Measurements from ENCODE around the gene TENM3. TPM values are rescaled to one million over a fixed set of nuclear protein-coding genes. Genes with fewer than 3 reads are reported as not detected.

TENM3 gene
- total RNA-seq, 1 donor from 2014 or later, result 124 TPM

GRCh38 chr4:182426901-182427300 is 183.7 kb downstream of the TENM3 start:
- no peaks in the 10 kb centered on the region for H3K9me3 Mint-ChIP-seq (ENCODE audit: unreplicated experiment)
- no peaks in the 10 kb centered on the region for H3K4me1 Mint-ChIP-seq (ENCODE audit: low read depth, unreplicated experiment)
- no peak overlapping the region for H3K27ac Mint-ChIP-seq (ENCODE audit: unreplicated experiment)
- TF ChIP-seq CTCF (IDR thresholded peaks at IDR 0.05; ENCODE audit: partially characterized antibody, unreplicated experiment), result no peak
- no peak overlapping the region for H3K4me3 Mint-ChIP-seq (ENCODE audit: unreplicated experiment)
- peaks cover 2% of the 10 kb centered on the region for H3K27me3 Mint-ChIP-seq (ENCODE audit: unreplicated experiment)
- DNase-seq, result no peak
- no peaks in the 10 kb centered on the region for H3K36me3 Mint-ChIP-seq (ENCODE audit: unreplicated experiment)

- Mint-ChIP-seq H3K27ac (ENCODE audit: unreplicated experiment) (no peak overlapping the region), H3K36me3 (ENCODE audit: unreplicated experiment) (no peaks in the 10 kb centered on the region), H3K4me3 (ENCODE audit: unreplicated experiment) (no peak overlapping the region), H3K27me3 (ENCODE audit: unreplicated experiment) (peaks cover 2% of the 10 kb centered on the region), H3K4me1 (ENCODE audit: low read depth, unreplicated experiment) (no peaks in the 10 kb centered on the region), H3K9me3 (ENCODE audit: unreplicated experiment) (no peaks in the 10 kb centered on the region)
- TF ChIP-seq CTCF (IDR thresholded peaks at IDR 0.05; ENCODE audit: partially characterized antibody, unreplicated experiment), result no peak
- DNase-seq, result no peak
Observed at GRCh38 chr4:182427554-182427953, 184.4 kb downstream of the TENM3 start.

GRCh38 chr4:182429896-182430295 is 186.7 kb downstream of the TENM3 start:
- H3K36me3 Mint-ChIP-seq (ENCODE audit: unreplicated experiment), result no peaks in the 10 kb centered on the region
- DNase-seq, result no peak

GRCh38 chr4:182432819-182433218 is 189.6 kb downstream of the TENM3 start:
- no peaks in the 10 kb centered on the region for H3K4me1 Mint-ChIP-seq (ENCODE audit: low read depth, unreplicated experiment)
- no peaks in the 10 kb centered on the region for H3K9me3 Mint-ChIP-seq (ENCODE audit: unreplicated experiment)
- H3K27me3 Mint-ChIP-seq (ENCODE audit: unreplicated experiment), result peaks cover 2% of the 10 kb centered on the region
- H3K27ac Mint-ChIP-seq (ENCODE audit: unreplicated experiment), result no peak overlapping the region
- DNase-seq, result no peak
- TF ChIP-seq CTCF (IDR thresholded peaks at IDR 0.05; ENCODE audit: partially characterized antibody, unreplicated experiment), result no peak
- H3K4me3 Mint-ChIP-seq (ENCODE audit: unreplicated experiment), result no peak overlapping the region
- no peaks in the 10 kb centered on the region for H3K36me3 Mint-ChIP-seq (ENCODE audit: unreplicated experiment)

More at GRCh38 chr4:182429896-182430295, 186.7 kb downstream of the TENM3 start:
- Mint-ChIP-seq H3K4me1 (ENCODE audit: low read depth, unreplicated experiment) (no peaks in the 10 kb centered on the region), H3K9me3 (ENCODE audit: unreplicated experiment) (no peaks in the 10 kb centered on the region), H3K4me3 (ENCODE audit: unreplicated experiment) (no peak overlapping the region), H3K27ac (ENCODE audit: unreplicated experiment) (no peak overlapping the region), H3K27me3 (ENCODE audit: unreplicated experiment) (peaks cover 2% of the 10 kb centered on the region)
- no peak for TF ChIP-seq CTCF (IDR thresholded peaks at IDR 0.05; ENCODE audit: partially characterized antibody, unreplicated experiment)

- no peaks in the 10 kb centered on the region for H3K4me1 Mint-ChIP-seq (ENCODE audit: low read depth, unreplicated experiment)
- H3K36me3 Mint-ChIP-seq (ENCODE audit: unreplicated experiment), result no peaks in the 10 kb centered on the region
- H3K27me3 Mint-ChIP-seq (ENCODE audit: unreplicated experiment), result peaks cover 2% of the 10 kb centered on the region
- no peak overlapping the region for H3K4me3 Mint-ChIP-seq (ENCODE audit: unreplicated experiment)
- H3K9me3 Mint-ChIP-seq (ENCODE audit: unreplicated experiment), result no peaks in the 10 kb centered on the region
- TF ChIP-seq CTCF (IDR thresholded peaks at IDR 0.05; ENCODE audit: partially characterized antibody, unreplicated experiment), result no peak
- DNase-seq, result no peak
- H3K27ac Mint-ChIP-seq (ENCODE audit: unreplicated experiment), result no peak overlapping the region
Observed at GRCh38 chr4:182434720-182435119, 191.5 kb downstream of the TENM3 start.

Measured in glutamatergic neuron (in vitro differentiated cells).